GM18868 (cell line): Measurements from ENCODE around the gene CCNT2.
"Not testable (repeated sequence)": the region's sequence is repeated elsewhere in the genome, so short reads cannot be mapped to it uniquely, and the experiment has no call there.

Experiments
- ATAC-seq: cut with Tn5 transposase; IDR thresholded peaks from one replicate; pipeline ENCODE4 v1.9.1; 2021; ENCODE audit warnings: mild to moderate bottlenecking, moderate library complexity; ENCODE audit not compliant: unreplicated experiment

CCNT2 gene

GRCh38 chr2:134918526-134919340, at the start of gene CCNT2:
Gene CCNT2 (plus strand): TSS chr2:134918822. CDS start chr2:134918855, 33 bp downstream.
- peak; percentile 75 for ATAC-seq

DNA sequence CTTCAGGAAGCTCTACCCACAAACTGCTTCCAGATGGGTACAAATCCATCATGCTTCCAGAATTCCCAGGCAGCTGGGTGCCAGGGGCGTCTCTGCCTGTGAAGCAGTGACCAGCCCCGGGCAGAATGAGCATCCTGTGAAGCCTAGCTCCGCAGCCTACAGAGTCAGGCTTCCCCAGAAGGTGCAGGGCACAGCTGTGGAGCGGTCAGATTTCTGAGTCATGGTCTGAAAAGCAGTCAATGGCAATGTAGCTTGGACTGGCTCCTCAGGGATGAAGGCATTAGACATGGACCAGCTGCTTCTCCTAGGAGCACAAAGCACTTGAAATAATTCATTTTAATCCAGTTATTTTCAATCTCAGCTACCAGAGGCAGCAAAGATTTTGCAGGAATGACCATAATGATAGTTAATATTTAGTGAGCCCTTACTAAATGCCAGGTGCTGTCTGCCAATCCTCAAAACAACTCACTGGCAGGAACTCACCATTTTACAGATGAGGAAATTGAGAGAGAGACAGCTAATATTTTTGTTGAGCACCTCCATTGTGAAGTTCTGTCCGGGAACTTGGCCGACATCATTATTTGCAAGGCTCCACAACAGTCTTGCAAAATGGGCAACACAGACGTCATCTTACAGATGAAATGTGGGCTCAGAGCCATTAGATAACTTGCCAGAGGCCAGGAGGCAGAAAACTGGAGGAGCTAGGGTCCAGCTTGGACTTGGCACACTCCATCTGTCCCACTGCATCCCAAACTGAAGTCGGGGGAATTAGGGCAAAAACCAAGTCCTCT, 48.5 kb upstream of the CCNT2 start:
- ATAC-seq, result no peak

GRCh38 chr2:134873152-134873551, 45.5 kb upstream of the CCNT2 start:
- ATAC-seq, result no peak

DNA sequence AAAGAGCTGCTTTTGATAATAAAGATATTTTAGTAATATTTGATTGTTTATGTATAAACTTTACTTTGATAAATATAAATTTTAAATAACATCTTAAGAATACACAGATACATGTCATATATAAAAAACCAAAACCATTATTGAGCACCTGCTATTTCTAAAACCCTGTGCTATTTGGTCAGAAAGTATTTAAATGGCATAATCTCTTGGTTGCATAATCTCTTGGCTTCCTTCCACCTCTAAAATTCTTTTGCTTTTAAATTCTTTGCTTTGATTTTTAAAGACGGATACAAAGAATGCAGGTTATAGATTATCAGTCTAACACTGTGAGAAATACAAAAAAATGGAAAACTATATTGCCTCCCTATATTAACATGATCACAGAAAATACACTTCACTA, 43.3 kb upstream of the CCNT2 start:
- ATAC-seq, result no peak

- ATAC-seq, result no peak
Measured at GRCh38 chr2:134882773-134883172, 35.8 kb upstream of the CCNT2 start.

GRCh38 chr2:134883552-134884293, 34.9 kb upstream of the CCNT2 start:
- no peak for ATAC-seq

DNA sequence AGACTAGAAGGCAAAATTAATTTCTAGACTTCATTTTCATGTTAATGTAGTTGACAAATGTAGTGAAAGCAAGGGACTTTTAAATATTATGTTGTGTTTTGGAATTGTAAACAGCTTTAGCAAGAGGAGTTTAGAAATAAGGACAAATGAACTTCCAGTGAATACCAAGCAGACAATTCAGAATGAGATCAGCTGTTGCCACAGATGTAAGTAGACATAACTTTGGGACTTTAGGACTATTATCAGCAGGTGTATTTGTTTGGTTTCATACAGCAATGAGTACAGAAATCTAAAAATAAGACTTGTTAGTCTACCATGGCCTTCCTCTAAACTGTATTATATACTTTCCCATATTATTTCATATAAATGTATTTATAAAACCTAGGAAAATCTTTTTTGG, 34.2 kb upstream of the CCNT2 start:
- ATAC-seq, result no peak

DNA sequence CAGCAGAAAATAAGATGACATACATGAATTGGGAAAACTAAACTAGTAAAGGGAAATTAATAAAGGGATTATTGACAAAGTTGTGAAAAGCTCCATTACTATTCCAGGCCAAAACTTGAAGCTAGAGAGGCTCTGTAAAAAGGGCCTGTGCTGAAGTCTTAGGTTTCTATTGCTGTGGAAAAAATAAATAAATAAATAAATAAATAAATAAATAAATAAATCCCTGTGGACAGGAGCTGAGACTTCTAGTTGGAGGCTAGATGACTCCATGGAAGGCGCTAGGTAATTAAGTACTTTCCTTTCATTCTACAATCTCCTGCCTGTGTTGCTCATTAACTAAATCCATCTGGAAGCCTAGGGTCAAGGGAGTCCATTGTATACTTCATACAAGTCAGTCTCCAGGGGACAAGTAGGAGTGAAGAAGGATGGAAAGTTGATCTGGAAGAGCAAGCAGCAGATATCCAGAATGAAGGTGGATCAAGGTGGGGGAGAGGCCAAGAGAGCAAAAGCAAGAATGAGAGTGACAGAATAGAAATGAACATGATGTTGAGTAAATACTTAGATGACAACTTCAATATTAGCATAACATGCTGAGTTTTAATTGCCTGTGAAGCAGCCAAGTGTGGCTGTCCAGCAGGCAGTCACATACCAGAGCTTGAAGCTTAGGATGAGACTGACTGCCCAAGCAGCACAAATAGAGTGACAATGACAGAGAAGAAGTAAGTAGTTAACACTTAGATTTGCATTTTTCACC, 26.2 kb upstream of the CCNT2 start:
- ATAC-seq, result no peak

GRCh38 chr2:134897932-134898331, 20.7 kb upstream of the CCNT2 start:
- no peak for ATAC-seq

DNA sequence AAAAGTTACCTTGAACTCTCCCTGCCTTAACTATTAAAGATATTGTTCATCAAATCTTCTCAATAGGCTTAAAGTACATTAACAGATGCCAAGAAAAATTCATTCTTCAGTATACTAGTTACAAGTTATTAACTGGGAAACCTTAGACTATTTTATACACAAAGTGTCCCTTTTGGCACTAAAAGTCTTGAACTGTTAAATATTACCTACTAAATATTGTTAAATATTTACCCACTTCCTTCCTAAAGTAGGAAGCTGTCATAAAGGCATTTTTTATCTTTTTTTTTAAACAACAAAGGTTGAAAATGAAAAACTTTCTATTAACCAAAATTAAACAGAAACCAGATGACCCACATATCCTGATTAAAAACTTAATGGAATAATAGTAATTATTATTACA, 19.4 kb upstream of the CCNT2 start:
- no peak for ATAC-seq

DNA sequence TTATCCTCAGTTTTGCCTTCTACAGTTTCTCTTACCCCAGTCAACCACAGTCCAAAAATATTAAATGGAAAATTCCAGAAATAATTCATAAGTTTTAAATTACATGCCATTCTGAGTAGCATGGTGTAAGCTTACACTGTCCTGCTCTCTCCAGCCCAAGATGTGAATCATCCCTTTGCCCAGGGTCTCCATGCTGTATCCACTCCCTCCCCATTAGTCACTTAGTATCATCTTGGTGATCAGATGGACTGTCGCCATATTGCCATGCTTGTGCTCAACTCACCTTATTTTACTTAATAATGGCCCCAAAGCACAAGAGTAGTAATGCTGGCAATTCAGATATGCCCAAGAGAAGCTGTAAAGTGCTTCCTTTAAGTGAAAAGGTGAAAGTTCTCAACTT, 18.5 kb upstream of the CCNT2 start:
- ATAC-seq, result no peak

- not testable (repeated sequence) for ATAC-seq
Measured at GRCh38 chr2:134903701-134904100, 14.9 kb upstream of the CCNT2 start.

- no peak for ATAC-seq
Measured at GRCh38 chr2:134905168-134905567, 13.5 kb upstream of the CCNT2 start.

GRCh38 chr2:134906726-134907125, 11.9 kb upstream of the CCNT2 start:
- no peak for ATAC-seq

DNA sequence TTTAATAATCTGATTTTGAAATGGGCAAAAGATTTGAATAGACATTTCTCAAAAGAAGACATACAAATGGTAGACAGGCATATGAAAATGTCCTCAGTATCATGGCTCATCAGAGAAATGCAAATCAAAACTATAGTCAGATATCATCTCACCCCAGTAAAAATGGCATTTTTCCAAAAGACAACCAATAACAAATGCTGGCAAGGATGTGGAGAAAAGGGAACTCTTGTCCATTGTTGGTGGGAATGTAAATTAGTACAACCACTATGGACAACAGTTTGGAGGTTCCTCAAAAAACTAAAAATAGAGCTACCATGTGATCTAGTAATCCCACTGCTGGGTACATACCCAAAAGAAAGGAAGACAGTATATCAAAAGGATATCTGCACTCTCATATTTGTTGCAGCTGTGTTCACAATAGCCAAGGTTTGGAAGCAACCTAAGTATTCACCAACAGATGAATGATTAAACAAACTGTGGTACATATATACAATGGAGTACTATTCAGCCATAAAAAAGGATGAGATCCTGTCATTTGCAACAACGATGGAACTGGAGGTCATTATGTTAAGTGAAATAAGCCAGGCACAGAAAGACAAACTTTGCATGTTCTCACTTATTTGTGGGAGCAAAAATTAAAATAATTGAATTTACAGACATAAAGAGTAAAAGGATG, 11.0 kb upstream of the CCNT2 start:
- ATAC-seq, result not testable (repeated sequence)

DNA sequence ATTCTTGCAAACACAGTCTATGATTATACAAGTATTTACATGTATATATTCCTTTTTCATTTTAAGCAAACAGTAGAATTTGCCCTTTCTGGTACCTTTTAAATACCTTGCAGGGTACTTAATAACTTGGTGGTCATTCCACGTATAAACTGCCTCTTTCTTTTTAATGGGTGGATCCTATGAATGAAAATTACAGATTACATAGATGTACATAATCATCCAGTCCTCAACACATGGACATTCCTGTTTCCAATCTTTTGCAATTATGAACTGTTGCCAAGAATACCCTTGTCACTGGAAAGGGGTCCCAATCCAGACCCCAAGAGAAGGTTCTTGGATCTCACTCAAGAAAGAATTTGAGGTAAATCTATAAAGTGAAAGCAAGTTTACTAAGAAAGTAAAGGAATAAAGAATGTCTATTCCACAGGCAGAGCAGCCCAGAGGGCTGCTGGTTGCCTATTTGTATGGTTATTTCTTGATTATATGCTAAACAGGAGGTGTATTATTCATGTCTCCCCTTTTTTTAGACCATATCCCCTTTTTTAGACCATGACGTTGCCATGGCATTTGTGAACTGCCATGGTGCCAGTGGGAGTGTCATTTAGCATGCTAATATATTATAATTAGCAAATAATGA, 7.7 kb upstream of the CCNT2 start:
- ATAC-seq, result no peak

GRCh38 chr2:134911400-134911785, 7.2 kb upstream of the CCNT2 start:
- no peak for ATAC-seq

DNA sequence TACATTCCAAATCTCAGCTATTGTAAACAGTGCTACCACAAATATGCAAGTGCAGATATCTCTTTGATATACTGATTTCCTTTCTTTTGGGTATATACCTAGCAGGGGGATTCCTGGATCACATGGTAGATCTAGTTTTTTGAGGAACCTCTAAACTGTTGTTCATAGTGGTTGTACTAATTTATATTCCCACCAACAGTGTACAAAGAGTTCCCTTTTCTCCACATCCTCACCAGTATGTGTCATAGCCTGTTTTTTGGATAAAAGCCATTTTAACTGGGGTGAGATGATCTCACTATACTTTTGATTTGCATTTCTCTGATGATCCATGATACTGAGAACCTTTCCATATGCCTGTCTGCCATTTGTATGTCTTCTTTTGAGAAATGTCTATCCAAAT, 6.3 kb upstream of the CCNT2 start:
- no peak for ATAC-seq

DNA sequence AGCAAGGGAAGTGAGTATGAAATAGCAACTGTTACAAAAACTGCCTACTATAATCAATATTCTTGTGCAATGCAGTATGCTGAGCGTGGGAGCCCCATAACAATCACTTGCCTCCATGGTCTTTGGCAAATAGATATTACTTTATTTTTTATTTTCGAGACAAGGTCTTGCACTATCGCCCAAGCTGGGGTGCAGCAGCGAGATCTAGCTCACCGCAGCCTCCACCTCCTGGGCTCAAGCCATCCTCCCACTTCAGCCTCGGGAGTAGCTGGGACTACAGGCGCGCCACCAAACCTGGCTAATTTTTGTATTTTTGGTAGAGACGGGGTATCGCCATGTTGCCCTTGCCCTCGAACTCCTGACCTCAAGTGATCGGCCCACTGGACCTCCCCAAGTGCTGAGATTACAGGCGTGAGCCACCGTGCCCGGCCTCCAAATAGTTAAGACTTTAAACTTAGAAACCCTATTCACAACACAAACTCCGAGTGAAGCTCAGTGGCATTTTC, 1.2 kb upstream of the CCNT2 start:
- ATAC-seq, result no peak
